AG04449 (cell line): Measurements from ENCODE around the gene DUSP14.

Experiments used
- CTCF ChIA-PET: fragments of 350-600 bp; formaldehyde crosslinking; extraction: SDS; loops from one replicate; lab custom pipeline; 2021; ENCODE audit warnings: antibody characterized with exemption; lab: Yijun Ruan, JAX
- POLR2A ChIA-PET: fragments of 400-600, 350-600 bp; formaldehyde crosslinking; extraction: SDS; loops from one replicate; lab custom pipeline; 2020; ENCODE audit warnings: antibody characterized with exemption, inconsistent platforms; lab: Yijun Ruan, JAX
- DNase-seq: peaks from one replicate; pipeline ENCODE4 v3.0.0-alpha.2; 2010; ENCODE audit warnings: low read depth, low spot score
- H3K4me3 ChIP-seq: 2 replicates; pipeline ENCODE4 v1.5.1; 2011; ENCODE audit warnings: low read depth, mild to moderate bottlenecking, control low read depth, low read length
- CTCF ChIP-seq: IDR thresholded peaks from one replicate; pipeline ENCODE4 v1.5.1; 2011; ENCODE audit warnings: mild to moderate bottlenecking, moderate library complexity, low read length, control low read depth, inconsistent platforms; ENCODE audit not compliant: insufficient read depth; ENCODE audit errors: missing control alignments

DUSP14 gene

GRCh38 chr17:37516127-37516571 lies 26.5 kb downstream of the DUSP14 start:
- POLR2A ChIA-PET: interaction anchor here (0.6 to 1.7 kb wide), 3 partner anchors 11 to 86 kb away, joined by 3 to 7 read pairs (median 3); no protein-coding TSS in a partner anchor
- CTCF ChIA-PET: interaction anchor here (0.7 to 6.2 kb wide), 4 partner anchors 10 to 142 kb away, joined by 4 to 52 read pairs (median 12); no protein-coding TSS in a partner anchor
- H3K4me3 ChIP-seq: no peak overlapping the region
- DNase-seq: no peak
- no peak for TF ChIP-seq CTCF

GRCh38 chr17:37517881-37518280 lies 28.2 kb downstream of the DUSP14 start:
- DNase-seq: no peak
- ChIA-PET CTCF (interaction anchor here (0.8 to 6.2 kb wide), 5 partner anchors 9 to 297 kb away, joined by 3 to 52 read pairs (median 4); no protein-coding TSS in a partner anchor), POLR2A (no interaction called here)
- no peak for TF ChIP-seq CTCF
- no peak overlapping the region for H3K4me3 ChIP-seq

- H3K4me3 ChIP-seq: no peak overlapping the region
- CTCF ChIA-PET: interaction anchor here (0.7 to 6.2 kb wide), 6 partner anchors 8 to 327 kb away, joined by 3 to 52 read pairs (median 4); no protein-coding TSS in a partner anchor
- no peak for TF ChIP-seq CTCF
- POLR2A ChIA-PET: no interaction called here
- no peak for DNase-seq
Observed at GRCh38 chr17:37518826-37519225, 29.1 kb downstream of the DUSP14 start.

- ChIA-PET CTCF (interaction anchor here (0.7 to 6.2 kb wide), 7 partner anchors 7 to 327 kb away, joined by 3 to 52 read pairs (median 4); no protein-coding TSS in a partner anchor), POLR2A (no interaction called here)
- TF ChIP-seq CTCF: no peak
- H3K4me3 ChIP-seq: no peak overlapping the region
- DNase-seq: no peak
Observed at GRCh38 chr17:37519251-37519985, 29.7 kb downstream of the DUSP14 start.

GRCh38 chr17:37520174-37520573 lies 30.5 kb downstream of the DUSP14 start:
- ChIA-PET POLR2A (interaction anchor here (0.7 kb wide), 1 partner anchor 16 kb away, joined by 4 read pairs; no protein-coding TSS in a partner anchor), CTCF (interaction anchor here (1.0 to 6.2 kb wide), 4 partner anchors 7 to 326 kb away, joined by 3 to 52 read pairs (median 4); no protein-coding TSS in a partner anchor)
- no peak for TF ChIP-seq CTCF
- DNase-seq: no peak
- no peak overlapping the region for H3K4me3 ChIP-seq

GRCh38 chr17:37521821-37522220 lies 32.1 kb downstream of the DUSP14 start:
- TF ChIP-seq CTCF: no peak
- ChIA-PET CTCF (interaction anchor here (0.5 to 1.5 kb wide), 6 partner anchors 9 to 294 kb away, joined by 3 to 4 read pairs (median 3); no protein-coding TSS in a partner anchor), POLR2A (no interaction called here)
- DNase-seq: no peak
- H3K4me3 ChIP-seq: no peak overlapping the region
